ENCODE results near the gene MYOCOS.

- no peak for TF ChIP-seq CTCF (IDR thresholded peaks at IDR 0.05)
- TF ChIP-seq EP300 (IDR thresholded peaks at IDR 0.05), result no peak
- TF ChIP-seq POLR2AphosphoS5 (IDR thresholded peaks at IDR 0.05), result no peak
- TF ChIP-seq POLR2A (IDR thresholded peaks at IDR 0.05), result no peak
These were observed 40.3 kb upstream of the MYOCOS start for GRCh38 chr1:171581766-171582165.

All from upper lobe of left lung (tissue), 4 donors.